Measurements from ENCODE around the gene SLC29A1.

DNA sequence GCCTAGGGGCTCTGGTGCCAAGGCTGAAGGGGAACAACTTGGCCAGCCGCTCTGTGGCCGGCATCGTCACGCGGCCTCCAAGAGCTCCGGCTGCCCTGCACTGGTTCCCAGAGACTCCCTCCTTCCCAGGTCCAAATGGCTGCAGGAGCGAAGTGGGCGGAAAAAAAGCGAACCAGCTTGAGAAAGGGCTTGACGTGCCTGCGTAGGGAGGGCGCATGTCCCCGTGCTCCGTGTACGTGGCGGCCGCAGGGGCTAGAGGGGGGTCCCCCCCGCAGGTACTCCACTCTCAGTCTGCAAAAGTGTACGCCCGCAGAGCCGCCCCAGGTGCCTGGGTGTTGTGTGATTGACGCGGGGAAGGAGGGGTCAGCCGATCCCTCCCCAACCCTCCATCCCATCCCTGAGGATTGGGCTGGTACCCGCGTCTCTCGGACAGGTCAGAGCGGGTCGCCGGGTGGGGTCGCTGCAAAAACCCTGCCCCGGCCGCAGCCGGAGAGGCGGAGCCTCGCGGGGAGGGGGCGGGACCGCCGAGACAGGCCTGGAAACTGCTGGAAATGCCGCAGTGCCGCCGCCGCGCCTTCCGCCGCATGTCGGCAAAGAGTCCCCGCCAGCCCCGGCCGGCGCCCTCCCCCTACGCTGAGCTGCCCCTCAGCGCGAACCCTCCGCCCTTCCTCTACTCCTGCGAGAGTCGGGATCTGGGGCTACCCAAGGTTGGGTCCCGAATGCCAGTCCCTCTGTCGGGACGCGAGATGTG is 22.7 kb downstream of the SLC29A1 start:
- TF ChIP-seq ZNF561 (CRISPR knock-in tag; conservative IDR thresholded peaks at IDR 0.05): no peak
- TF ChIP-seq, protein P1, sequence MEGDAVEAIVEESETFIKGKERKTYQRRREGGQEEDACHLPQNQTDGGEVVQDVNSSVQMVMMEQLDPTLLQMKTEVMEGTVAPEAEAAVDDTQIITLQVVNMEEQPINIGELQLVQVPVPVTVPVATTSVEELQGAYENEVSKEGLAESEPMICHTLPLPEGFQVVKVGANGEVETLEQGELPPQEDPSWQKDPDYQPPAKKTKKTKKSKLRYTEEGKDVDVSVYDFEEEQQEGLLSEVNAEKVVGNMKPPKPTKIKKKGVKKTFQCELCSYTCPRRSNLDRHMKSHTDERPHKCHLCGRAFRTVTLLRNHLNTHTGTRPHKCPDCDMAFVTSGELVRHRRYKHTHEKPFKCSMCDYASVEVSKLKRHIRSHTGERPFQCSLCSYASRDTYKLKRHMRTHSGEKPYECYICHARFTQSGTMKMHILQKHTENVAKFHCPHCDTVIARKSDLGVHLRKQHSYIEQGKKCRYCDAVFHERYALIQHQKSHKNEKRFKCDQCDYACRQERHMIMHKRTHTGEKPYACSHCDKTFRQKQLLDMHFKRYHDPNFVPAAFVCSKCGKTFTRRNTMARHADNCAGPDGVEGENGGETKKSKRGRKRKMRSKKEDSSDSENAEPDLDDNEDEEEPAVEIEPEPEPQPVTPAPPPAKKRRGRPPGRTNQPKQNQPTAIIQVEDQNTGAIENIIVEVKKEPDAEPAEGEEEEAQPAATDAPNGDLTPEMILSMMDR (IDR thresholded peaks at IDR 0.05 in 2 of 3, conservative IDR thresholded peaks at IDR 0.05 in 1 of 3; ENCODE audit: insufficient read depth in 2 of 3, low read depth in 1 of 3, low read length in 3 of 3): peak; percentile 54 to 68 (median 60)
- TF ChIP-seq, protein P2, sequence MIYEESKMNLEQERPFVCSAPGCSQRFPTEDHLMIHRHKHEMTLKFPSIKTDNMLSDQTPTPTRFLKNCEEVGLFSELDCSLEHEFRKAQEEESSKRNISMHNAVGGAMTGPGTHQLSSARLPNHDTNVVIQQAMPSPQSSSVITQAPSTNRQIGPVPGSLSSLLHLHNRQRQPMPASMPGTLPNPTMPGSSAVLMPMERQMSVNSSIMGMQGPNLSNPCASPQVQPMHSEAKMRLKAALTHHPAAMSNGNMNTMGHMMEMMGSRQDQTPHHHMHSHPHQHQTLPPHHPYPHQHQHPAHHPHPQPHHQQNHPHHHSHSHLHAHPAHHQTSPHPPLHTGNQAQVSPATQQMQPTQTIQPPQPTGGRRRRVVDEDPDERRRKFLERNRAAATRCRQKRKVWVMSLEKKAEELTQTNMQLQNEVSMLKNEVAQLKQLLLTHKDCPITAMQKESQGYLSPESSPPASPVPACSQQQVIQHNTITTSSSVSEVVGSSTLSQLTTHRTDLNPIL (CRISPR knock-in tag; IDR thresholded peaks at IDR 0.05): no peak
- TF ChIP-seq EZH2 (IDR thresholded peaks at IDR 0.05; ENCODE audit: borderline replicate concordance, low read depth, low read length): no peak
- 0 out of 2 replicates have a peak, but pooled peaks have one; percentile 34 for TF ChIP-seq TGIF2 (CRISPR knock-in tag; IDR thresholded peaks at IDR 0.05)
- peak in 1 of 2 experiments; percentile 53; a peak in 2 of 4 replicates for TF ChIP-seq KDM1A (IDR thresholded peaks at IDR 0.05)
- TF ChIP-seq ZBTB8A (IDR thresholded peaks at IDR 0.05; ENCODE audit: partially characterized antibody): no peak
- TF ChIP-seq POLR2A (conservative IDR thresholded peaks at IDR 0.05): no peak
- no peak for TF ChIP-seq ZNF274 (IDR thresholded peaks at IDR 0.05; ENCODE audit: borderline replicate concordance, low read depth, low read length)
- peak; percentile 24; the same call in 1 of the 2 replicates for TF ChIP-seq ZBTB17 (CRISPR knock-in tag; IDR thresholded peaks at IDR 0.05)
- TF ChIP-seq ZNF354B (CRISPR knock-in tag; IDR thresholded peaks at IDR 0.05): no peak
